OCI-LY1 (cell line): ENCODE results near the gene MAK.
A peak's percentile ranks its signal among the peaks of the same experiment; 100 is the strongest.
"Not testable (repeated sequence)": the region's sequence is repeated elsewhere in the genome, so short reads cannot be mapped to it uniquely, and the experiment has no call there.

Experiments
- H2AFZ ChIP-seq: fragments of 200-600 bp; sonication (generic), shearing (Covaris generic); 2 replicates; pipeline ENCODE4 v1.6.0; 2014; ENCODE audit warnings: antibody characterized with exemption, mild to moderate bottlenecking, low read length
- H3F3A ChIP-seq: fragments of 200-600 bp; sonication (generic), shearing (Covaris generic); 2 replicates; pipeline ENCODE4 v1.6.0; 2014; ENCODE audit warnings: mild to moderate bottlenecking, antibody characterized with exemption, low read length, moderate library complexity; ENCODE audit not compliant: insufficient read depth
- H3K27ac ChIP-seq: fragments of 200-600 bp; sonication (generic); 2 replicates; pipeline ENCODE4 v1.5.1; 2014; ENCODE audit warnings: low read length, mixed run types, mild to moderate bottlenecking, low read depth; ENCODE audit not compliant: poor library complexity, severe bottlenecking
- H3K27me3 ChIP-seq: fragments of 200-600 bp; sonication (generic); 2 replicates; pipeline ENCODE4 v1.6.0; 2014; ENCODE audit warnings: antibody characterized with exemption, mild to moderate bottlenecking, low read length, moderate library complexity; ENCODE audit not compliant: insufficient read depth
- H3K36me3 ChIP-seq: fragments of 200-600 bp; sonication (generic); 2 replicates; pipeline ENCODE4 v1.6.1; 2014; ENCODE audit warnings: mild to moderate bottlenecking, antibody characterized with exemption, low read length, moderate library complexity, mixed read lengths; ENCODE audit not compliant: insufficient read depth
- H3K4me1 ChIP-seq: fragments of 200-600 bp; sonication (generic); 2 replicates; pipeline ENCODE4 v1.5.1; 2014; ENCODE audit warnings: mild to moderate bottlenecking, low read length, moderate library complexity; ENCODE audit not compliant: insufficient read depth, severe bottlenecking
- H3K4me2 ChIP-seq: fragments of 200-600 bp; sonication (generic), shearing (Covaris generic); 2 replicates; pipeline ENCODE4 v1.6.1; 2014; ENCODE audit warnings: low read length
- H3K4me3 ChIP-seq: fragments of 200-600 bp; sonication (generic); 2 replicates; pipeline ENCODE4 v1.5.1; 2014; ENCODE audit warnings: low read length, low read depth, mild to moderate bottlenecking, mixed read lengths; ENCODE audit not compliant: poor library complexity, severe bottlenecking
- H3K79me2 ChIP-seq: fragments of 200-600 bp; shearing (Covaris generic); 2 replicates; pipeline ENCODE4 v1.6.1; 2016; ENCODE audit warnings: mixed run types, low read length, mixed read lengths; ENCODE audit not compliant: insufficient read depth
- H3K9ac ChIP-seq: fragments of 200-600 bp; sonication (generic), shearing (Covaris generic); 2 replicates; pipeline ENCODE4 v1.6.1; 2014; ENCODE audit warnings: mild to moderate bottlenecking, low read length, mixed read lengths
- H3K9me2 ChIP-seq: fragments of 200-600 bp; sonication (generic), shearing (Covaris generic); 2 replicates; pipeline ENCODE4 v1.6.1; 2014; ENCODE audit warnings: low read depth, mild to moderate bottlenecking, low read length, mixed read lengths
- H3K9me3 ChIP-seq: fragments of 200-600 bp; shearing (Covaris generic); 2 replicates; pipeline ENCODE4 v1.6.1; 2014; ENCODE audit warnings: low read length, mixed read lengths
- H4K20me1 ChIP-seq: fragments of 200-600 bp; sonication (generic), shearing (Covaris generic); 2 replicates; pipeline ENCODE4 v1.6.0; 2016; ENCODE audit warnings: mild to moderate bottlenecking, low read length; ENCODE audit not compliant: insufficient read depth
- EZH2 ChIP-seq: fragments of 200-600 bp; sonication (generic), shearing (Covaris generic); IDR thresholded peaks from 2 replicates; pipeline ENCODE4 v1.8.0; 2017; ENCODE audit warnings: borderline replicate concordance, mixed run types, mild to moderate bottlenecking, antibody characterized with exemption, low read length, moderate library complexity, mixed read lengths
- TF ChIP-seq, protein P1 (sequence below): fragments of 200-600 bp; sonication (generic), shearing (Covaris generic); IDR thresholded peaks from 2 replicates; pipeline ENCODE4 v1.5.1; 2017; ENCODE audit warnings: mild to moderate bottlenecking, antibody characterized with exemption, low read length, moderate library complexity, mixed read lengths

The MAK gene

DNA sequence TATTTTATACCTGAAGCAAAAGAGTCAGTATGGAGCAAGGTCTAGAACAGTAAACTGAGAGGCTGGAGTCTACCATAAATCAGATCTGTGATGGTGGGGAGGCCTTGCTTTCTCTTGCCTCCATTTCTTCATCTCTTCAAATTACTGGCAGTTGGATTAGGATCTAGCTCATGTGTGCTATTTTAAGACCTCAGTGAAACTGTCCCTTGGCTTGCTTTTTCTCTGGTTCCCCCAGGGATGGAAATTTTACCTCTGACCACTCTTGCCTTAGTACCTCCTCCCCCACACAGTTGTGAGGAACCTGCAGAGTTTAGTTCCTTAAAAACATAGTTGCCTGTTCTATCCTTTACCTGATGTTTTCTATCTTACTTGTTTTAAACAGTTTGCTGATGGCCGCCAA, 82.3 kb downstream of the MAK start:
- H3K79me2 ChIP-seq: peaks cover 7% of the 10 kb centered on the region; the same call in 1 of the 2 replicates
- H3K36me3 ChIP-seq: peaks cover 85% of the 10 kb centered on the region
- H3K9me2 ChIP-seq: no peaks in the 10 kb centered on the region

DNA sequence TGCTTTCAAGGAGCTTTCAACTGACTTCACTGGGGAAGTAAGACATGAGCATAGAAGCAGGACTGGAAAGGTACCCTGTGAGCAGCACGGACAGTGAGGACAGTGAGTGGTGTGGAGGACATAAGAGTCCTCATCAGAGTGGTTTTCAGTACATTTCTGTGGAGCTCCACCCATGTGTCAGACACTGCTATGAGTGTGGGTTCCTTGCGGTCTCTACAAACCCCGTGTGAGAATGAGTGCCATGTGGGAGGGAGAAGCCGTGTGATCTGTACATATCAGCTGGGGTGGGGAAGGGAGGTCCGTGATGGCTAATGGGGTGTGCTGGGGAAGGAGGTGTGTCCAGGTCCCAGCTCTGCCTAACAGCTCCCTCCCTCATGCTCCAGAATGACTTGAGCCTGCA, 86.6 kb downstream of the MAK start:
- not testable (repeated sequence) for H2AFZ ChIP-seq, H3K4me2 ChIP-seq, H3K4me3 ChIP-seq, H3K27ac ChIP-seq, H3K27me3 ChIP-seq, H3K9ac ChIP-seq, H4K20me1 ChIP-seq, H3F3A ChIP-seq, H3K9me2 ChIP-seq, H3K9me3 ChIP-seq
- H3K4me1 ChIP-seq: peaks cover 28% of the 10 kb centered on the region
- H3K36me3 ChIP-seq: peaks cover 73% of the 10 kb centered on the region
- peaks cover 28% of the 10 kb centered on the region for H3K79me2 ChIP-seq

More for the DNA sequence above, 82.3 kb downstream of the MAK start:
- H3K9ac ChIP-seq: no peak overlapping the region
- TF ChIP-seq EZH2: no peak
- TF ChIP-seq, protein P1, sequence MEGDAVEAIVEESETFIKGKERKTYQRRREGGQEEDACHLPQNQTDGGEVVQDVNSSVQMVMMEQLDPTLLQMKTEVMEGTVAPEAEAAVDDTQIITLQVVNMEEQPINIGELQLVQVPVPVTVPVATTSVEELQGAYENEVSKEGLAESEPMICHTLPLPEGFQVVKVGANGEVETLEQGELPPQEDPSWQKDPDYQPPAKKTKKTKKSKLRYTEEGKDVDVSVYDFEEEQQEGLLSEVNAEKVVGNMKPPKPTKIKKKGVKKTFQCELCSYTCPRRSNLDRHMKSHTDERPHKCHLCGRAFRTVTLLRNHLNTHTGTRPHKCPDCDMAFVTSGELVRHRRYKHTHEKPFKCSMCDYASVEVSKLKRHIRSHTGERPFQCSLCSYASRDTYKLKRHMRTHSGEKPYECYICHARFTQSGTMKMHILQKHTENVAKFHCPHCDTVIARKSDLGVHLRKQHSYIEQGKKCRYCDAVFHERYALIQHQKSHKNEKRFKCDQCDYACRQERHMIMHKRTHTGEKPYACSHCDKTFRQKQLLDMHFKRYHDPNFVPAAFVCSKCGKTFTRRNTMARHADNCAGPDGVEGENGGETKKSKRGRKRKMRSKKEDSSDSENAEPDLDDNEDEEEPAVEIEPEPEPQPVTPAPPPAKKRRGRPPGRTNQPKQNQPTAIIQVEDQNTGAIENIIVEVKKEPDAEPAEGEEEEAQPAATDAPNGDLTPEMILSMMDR: no peak
- no peak overlapping the region for H3K4me2 ChIP-seq
- H3K4me3 ChIP-seq: no peak overlapping the region
- H4K20me1 ChIP-seq: no peaks in the 10 kb centered on the region
- peaks cover 3% of the 10 kb centered on the region for H3K4me1 ChIP-seq
- H3K27me3 ChIP-seq: no peaks in the 10 kb centered on the region
- H3F3A ChIP-seq: no peaks in the 10 kb centered on the region
- peak overlapping the region; percentile 7 for H3K27ac ChIP-seq
- H3K9me3 ChIP-seq: no peaks in the 10 kb centered on the region
- no peak overlapping the region for H2AFZ ChIP-seq

DNA sequence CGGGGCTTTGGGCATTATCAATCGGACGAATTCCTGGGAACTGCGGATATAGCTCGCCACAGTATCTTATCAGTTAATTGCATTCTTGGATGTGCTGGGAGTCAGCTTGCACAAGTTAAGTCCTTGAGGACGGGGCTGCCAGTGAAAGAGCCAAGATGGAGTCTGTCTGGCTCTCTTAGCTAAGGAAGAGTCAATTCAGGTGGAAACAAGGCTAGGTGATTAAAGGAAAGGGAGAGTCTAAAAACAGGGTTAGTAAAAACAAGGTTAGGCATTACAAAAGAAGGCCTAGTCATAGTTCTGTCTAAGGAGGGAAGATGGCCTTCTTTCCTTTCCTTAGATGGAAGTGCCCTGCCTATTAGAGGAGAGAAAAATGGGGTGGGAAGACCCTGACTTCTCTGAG, 87.8 kb downstream of the MAK start:
- not testable (repeated sequence) for H3F3A ChIP-seq, H3K27me3 ChIP-seq, H2AFZ ChIP-seq, H4K20me1 ChIP-seq, H3K27ac ChIP-seq, H3K4me2 ChIP-seq, H3K9ac ChIP-seq, H3K9me3 ChIP-seq, H3K4me3 ChIP-seq, H3K9me2 ChIP-seq
- Histone ChIP-seq H3K79me2 (peaks cover 28% of the 10 kb centered on the region), H3K36me3 (peaks cover 62% of the 10 kb centered on the region), H3K4me1 (peaks cover 34% of the 10 kb centered on the region)

DNA sequence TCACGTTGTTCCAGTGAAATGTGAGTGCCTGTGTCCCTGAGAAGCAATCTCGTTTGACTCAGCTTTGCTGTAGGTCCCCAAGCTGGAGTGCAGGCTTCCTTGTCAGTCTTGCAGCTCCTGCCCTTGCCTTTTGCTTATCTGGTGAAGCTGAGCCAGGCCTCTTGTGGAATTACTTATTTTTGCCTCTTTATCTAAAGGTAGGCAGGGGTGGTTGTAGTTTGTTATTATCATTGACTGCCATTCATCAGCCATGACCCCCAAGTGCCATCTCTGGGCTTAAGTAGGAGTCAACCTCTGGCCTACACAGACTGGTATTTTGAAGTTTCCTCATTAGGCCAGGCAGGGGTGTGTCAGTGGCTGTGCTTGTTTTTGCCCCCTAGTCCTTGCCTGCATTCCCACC, 88.6 kb downstream of the MAK start:
- Histone ChIP-seq H3K27me3 (no peaks in the 10 kb centered on the region), H3K9me2 (no peaks in the 10 kb centered on the region), H3K27ac (no peak overlapping the region), H3K36me3 (peaks cover 54% of the 10 kb centered on the region), H3K4me3 (peak overlapping the region; percentile 89), H3F3A (no peaks in the 10 kb centered on the region), H2AFZ (no peak overlapping the region), H3K4me1 (peaks cover 41% of the 10 kb centered on the region), H3K9ac (peak overlapping the region; percentile 98; the same call in 1 of the 2 replicates), H3K79me2 (peaks cover 28% of the 10 kb centered on the region), H3K9me3 (no peaks in the 10 kb centered on the region), H4K20me1 (no peaks in the 10 kb centered on the region), H3K4me2 (peak overlapping the region; percentile 96; the same call in 1 of the 2 replicates)
- TF ChIP-seq, protein P1: no peak
- no peak for TF ChIP-seq EZH2
